OCI-LY3 (cell line): ENCODE results near the gene STK39.

ENCODE experiments used
- CTCF ChIP-seq: fragments of 200-600, 300-600 bp; sonication (generic); IDR thresholded peaks from 2 replicates; pipeline ENCODE4 v1.5.1; 2014; ENCODE audit warnings: antibody characterized with exemption, low read length, low read depth
- EZH2phosphoT487 ChIP-seq: fragments of 200-600 bp; shearing (Covaris generic); IDR thresholded peaks from 2 replicates; pipeline ENCODE4 v1.6.1; 2018; ENCODE audit warnings: antibody characterized with exemption, mixed run types, low read depth

- TF ChIP-seq CTCF (no peak), EZH2phosphoT487 (no peak)
These were observed 120.0 kb downstream of the STK39 start for GRCh38 chr2:168127371-168127770.
